ENCODE measurements around the gene SIRT5.

SIRT5 gene

GRCh38 chr6:13586603-13587542 is 12.5 kb downstream of the SIRT5 start:
- in situ Hi-C loops (cut with HindIII; ENCODE audit: low sequenced_read_pairs) = no loop called here

GRCh38 chr6:13589801-13590200 is 15.4 kb downstream of the SIRT5 start:
- in situ Hi-C loops (cut with HindIII; ENCODE audit: low sequenced_read_pairs) = no loop called here

- in situ Hi-C loops (cut with HindIII; ENCODE audit: low sequenced_read_pairs) = no loop called here
These were observed 16.3 kb downstream of the SIRT5 start for GRCh38 chr6:13590574-13591153.

- in situ Hi-C loops (cut with HindIII; ENCODE audit: low sequenced_read_pairs) = no loop called here
These were observed 17.0 kb downstream of the SIRT5 start for GRCh38 chr6:13591205-13591921.

GRCh38 chr6:13593103-13593502 is 18.7 kb downstream of the SIRT5 start:
- in situ Hi-C loops (cut with HindIII; ENCODE audit: low sequenced_read_pairs) = no loop called here

- in situ Hi-C loops (cut with HindIII; ENCODE audit: low sequenced_read_pairs) = no loop called here
These were observed 19.3 kb downstream of the SIRT5 start for GRCh38 chr6:13593720-13594119.

- in situ Hi-C loops (cut with HindIII; ENCODE audit: low sequenced_read_pairs) = no loop called here
These were observed 22.7 kb downstream of the SIRT5 start for GRCh38 chr6:13597073-13597472.

- in situ Hi-C loops (cut with HindIII; ENCODE audit: low sequenced_read_pairs) = no loop called here
These were observed 25.6 kb downstream of the SIRT5 start for GRCh38 chr6:13600036-13600435.

GRCh38 chr6:13604135-13604534 is 29.7 kb downstream of the SIRT5 start:
- in situ Hi-C loops (cut with HindIII; ENCODE audit: low sequenced_read_pairs) = no loop called here

- in situ Hi-C loops (cut with HindIII; ENCODE audit: low sequenced_read_pairs) = no loop called here
These were observed 30.4 kb downstream of the SIRT5 start for GRCh38 chr6:13604546-13605416.

- in situ Hi-C loops (cut with HindIII; ENCODE audit: low sequenced_read_pairs) = no loop called here
These were observed 31.2 kb downstream of the SIRT5 start for GRCh38 chr6:13605634-13606033.

GRCh38 chr6:13611715-13612114 is 37.3 kb downstream of the SIRT5 start:
- in situ Hi-C loops (cut with HindIII; ENCODE audit: low sequenced_read_pairs) = no loop called here

GRCh38 chr6:13613029-13613594 is 38.7 kb downstream of the SIRT5 start:
- in situ Hi-C loops (cut with HindIII; ENCODE audit: low sequenced_read_pairs) = no loop called here

GRCh38 chr6:13614126-13614925 is 39.9 kb downstream of the SIRT5 start:
- in situ Hi-C loops (cut with HindIII; ENCODE audit: low sequenced_read_pairs) = no loop called here

GRCh38 chr6:13614926-13615791 is 40.8 kb downstream of the SIRT5 start, which contains the start of gene NOL7:
TSS of gene NOL7 (plus strand) at chr6:13615335. CDS start at chr6:13615359, 24 bp downstream.
- in situ Hi-C loops (cut with HindIII; ENCODE audit: low sequenced_read_pairs) = no loop called here

GRCh38 chr6:13615792-13616120 is 41.4 kb downstream of the SIRT5 start:
- in situ Hi-C loops (cut with HindIII; ENCODE audit: low sequenced_read_pairs) = no loop called here

- in situ Hi-C loops (cut with HindIII; ENCODE audit: low sequenced_read_pairs) = no loop called here
These were observed 42.7 kb downstream of the SIRT5 start for GRCh38 chr6:13617066-13617465.

- in situ Hi-C loops (cut with HindIII; ENCODE audit: low sequenced_read_pairs) = no loop called here
These were observed 50.5 kb downstream of the SIRT5 start for GRCh38 chr6:13624871-13625288.
